HG03103 (cell line): ENCODE data around the gene TK1.
"Not testable (repeated sequence)": the region's sequence is repeated elsewhere in the genome, so short reads cannot be mapped to it uniquely, and the experiment has no call there.

Experiments used
- ATAC-seq: cut with Tn5 transposase; IDR thresholded peaks from one replicate; pipeline ENCODE4 v1.9.1; 2021; ENCODE audit warnings: low read depth; ENCODE audit not compliant: unreplicated experiment

Gene TK1

DNA sequence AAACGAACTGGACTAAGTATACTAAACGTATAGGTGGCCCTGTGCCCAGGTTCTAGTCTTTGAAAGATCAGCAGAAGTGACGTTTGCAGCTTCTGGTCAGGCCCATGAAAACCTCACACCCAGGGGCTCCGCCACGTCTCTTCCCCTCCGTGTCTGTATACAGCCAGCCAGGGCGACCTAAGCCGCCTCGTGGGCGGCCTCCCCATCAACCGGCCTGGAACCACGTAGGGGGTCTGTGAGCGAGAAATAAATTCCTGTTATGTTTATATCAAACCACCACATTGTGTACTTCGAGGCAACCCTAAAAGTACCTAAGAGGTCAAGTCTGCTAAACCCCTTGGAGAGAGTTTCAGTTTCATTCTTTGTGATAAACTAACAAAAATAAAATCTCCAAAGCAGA is 6.8 kb downstream of the TK1 start:
- ATAC-seq: no peak

- no peak for ATAC-seq
Observed at GRCh38 chr17:78179372-78179771, 7.5 kb downstream of the TK1 start.

GRCh38 chr17:78176548-78177025 is 10.3 kb downstream of the TK1 start:
- ATAC-seq: no peak

DNA sequence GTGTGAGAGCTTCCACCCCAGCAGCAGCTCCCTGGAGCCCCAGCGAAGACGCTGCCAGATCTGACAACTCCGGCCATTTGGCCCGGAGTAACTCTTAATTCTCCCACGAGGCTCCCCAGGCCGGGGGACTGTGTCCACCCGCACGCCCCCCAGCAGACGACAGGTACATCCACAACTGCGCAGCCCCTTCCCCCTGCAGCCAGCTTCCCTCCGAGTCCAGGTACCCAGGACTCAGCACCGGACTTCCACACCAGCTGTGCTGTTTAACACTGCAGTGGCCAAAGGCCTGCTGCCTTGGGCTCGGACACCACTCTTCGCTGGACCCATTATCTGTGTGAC is 11.2 kb downstream of the TK1 start:
- no peak for ATAC-seq

- no peak for ATAC-seq
Observed at GRCh38 chr17:78174870-78175642, 11.8 kb downstream of the TK1 start.

DNA sequence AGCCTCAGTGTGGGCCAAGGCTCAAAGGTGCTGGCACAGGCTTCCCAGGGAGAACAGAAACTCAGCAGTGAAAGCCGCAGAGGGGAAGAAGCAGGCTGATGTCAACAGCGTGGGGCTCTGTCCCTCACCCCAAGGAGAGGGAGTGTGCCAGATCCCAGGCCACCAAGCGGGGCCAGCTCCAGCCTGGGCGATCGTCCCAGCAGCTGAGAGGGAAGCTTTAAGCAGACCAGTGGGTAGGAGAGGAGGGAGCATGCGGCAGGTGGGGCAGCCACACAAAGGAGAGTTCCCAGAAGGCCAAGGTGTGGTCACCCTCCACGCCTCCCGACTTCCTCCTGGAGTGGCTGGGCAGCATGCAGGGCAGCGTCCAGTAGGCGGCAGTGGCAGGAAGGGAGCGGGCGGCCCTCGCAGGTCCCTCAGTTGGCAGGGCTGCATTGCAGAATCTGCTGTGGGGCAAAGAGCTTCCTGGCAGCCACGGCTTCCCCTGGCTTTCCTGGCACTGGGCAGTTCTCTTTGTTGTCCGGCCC is 12.4 kb downstream of the TK1 start:
- no peak for ATAC-seq

GRCh38 chr17:78173097-78173715 is 13.6 kb downstream of the TK1 start:
- ATAC-seq: no peak

DNA sequence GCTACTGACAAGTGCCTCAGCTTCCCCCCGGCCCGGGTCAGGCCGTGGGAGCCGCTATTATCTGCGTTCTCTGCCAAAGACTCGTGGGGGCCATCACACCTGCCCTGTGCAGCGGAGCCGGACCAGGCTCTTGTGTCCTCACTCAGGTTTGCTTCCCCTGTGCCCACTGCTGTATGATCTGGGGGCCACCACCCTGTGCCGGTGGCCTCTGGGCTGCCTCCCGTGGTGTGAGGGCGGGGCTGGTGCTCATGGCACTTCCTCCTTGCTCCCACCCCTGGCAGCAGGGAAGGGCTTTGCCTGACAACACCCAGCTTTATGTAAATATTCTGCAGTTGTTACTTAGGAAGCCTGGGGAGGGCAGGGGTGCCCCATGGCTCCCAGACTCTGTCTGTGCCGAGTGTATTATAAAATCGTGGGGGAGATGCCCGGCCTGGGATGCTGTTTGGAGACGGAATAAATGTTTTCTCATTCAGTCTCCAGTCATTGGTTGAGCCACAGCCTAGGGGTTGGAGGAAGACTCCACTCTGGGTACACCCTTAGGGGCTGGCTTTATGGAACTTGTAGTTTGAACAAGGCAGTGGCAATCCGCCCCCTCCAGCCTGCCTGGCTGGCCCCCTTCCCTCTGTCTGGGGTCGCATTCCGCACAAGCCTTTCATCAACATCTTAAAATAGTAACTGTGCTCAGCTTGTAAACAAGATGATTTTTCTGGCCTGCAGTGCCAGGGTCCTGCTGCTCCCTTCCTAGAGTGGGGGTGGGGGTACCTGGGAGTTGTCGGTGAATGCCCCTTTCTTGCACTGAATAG is 14.4 kb downstream of the TK1 start:
- ATAC-seq: no peak

DNA sequence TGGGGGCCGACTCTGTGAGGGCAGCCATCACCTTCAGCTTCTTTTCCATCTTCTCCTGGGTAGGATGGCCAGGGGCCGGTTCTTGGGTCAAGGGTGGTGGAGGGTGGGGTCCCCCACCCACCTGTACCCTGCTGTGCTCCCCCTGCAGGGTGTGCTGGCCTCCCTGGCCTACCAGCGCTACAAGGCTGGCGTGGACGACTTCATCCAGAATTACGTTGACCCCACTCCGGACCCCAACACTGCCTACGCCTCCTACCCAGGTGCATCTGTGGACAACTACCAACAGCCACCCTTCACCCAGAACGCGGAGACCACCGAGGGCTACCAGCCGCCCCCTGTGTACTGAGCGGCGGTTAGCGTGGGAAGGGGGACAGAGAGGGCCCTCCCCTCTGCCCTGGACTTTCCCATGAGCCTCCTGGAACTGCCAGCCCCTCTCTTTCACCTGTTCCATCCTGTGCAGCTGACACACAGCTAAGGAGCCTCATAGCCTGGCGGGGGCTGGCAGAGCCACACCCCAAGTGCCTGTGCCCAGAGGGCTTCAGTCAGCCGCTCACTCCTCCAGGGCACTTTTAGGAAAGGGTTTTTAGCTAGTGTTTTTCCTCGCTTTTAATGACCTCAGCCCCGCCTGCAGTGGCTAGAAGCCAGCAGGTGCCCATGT is 15.1 kb downstream of the TK1 start:
- ATAC-seq: not testable (repeated sequence)

DNA sequence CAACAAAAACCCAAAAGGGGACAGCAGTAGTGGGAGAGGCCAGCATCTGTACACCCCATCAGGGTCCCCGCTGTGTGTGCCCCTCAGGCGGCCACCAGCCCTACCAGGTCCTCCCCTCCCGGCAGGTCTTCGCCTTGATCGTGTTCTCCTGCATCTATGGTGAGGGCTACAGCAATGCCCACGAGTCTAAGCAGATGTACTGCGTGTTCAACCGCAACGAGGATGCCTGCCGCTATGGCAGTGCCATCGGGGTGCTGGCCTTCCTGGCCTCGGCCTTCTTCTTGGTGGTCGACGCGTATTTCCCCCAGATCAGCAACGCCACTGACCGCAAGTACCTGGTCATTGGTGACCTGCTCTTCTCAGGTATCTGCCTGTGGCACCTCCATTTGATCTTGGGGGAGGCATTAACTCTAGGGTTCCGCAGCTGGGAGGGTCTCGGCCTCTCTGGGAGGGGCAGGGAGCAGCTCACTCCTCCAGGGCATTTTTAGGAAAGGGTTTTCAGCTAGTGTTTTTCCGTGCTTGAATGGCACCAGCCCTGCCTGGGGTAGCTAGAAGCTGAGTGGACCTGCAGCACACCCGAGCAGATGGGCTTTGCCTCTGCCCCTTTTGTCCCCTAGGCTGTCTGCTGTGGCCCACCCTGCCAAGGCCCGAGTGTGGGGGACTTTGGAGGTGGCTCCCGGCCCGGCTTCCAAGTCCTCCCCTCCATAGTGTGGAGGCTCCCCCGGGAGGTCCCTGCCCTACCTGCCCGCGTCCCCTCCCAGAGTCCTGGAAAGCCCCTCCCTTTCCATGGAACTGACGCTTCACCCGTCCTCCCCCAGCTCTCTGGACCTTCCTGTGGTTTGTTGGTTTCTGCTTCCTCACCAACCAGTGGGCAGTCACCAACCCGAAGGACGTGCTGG is 15.9 kb downstream of the TK1 start:
- ATAC-seq: no peak

DNA sequence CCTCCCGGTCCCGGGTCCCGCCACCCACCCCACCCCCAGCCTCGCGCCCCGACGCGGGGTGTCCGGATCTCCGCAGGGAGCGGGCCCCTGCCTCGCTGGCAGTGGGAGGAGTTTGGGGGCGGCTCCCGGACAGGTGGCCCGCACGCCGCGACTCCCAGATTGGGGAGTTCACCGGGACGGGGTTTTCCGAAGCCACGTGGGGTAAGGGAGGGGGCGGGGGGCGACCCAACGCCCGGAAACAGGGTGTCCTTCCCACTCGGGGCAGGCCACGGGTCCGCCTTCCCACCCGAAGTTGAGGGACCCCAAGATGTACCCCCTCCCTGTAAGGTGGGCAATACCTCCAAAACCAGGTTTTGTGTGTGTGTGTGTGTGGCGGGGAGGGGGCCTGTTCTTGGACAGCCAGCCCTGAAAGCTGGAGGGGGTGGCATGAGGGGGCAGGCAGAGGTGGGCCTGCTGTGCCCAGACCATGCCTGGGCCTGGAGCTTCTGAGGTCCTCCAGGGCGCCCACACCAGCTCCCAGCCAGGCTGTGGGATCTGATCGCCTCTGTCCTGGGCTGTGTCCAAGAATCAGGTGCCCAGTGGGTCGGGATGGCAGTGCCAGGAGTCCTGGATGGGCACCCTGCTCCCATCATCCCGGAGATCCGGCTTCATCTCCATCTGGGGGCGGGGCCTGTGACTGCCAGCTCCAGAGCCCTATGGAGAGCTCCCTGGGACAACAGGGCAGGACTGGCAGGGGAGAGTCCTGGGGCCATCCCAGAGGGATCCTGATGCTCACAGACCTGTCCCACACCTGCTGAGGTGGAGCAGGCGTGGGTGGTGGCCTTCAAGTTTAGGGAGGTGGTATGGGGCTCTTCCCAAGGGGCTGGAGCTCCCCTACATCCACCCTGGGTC is 17.7 kb downstream of the TK1 start:
- ATAC-seq: no peak

- no peak for ATAC-seq
Observed at GRCh38 chr17:78168242-78168902, 18.5 kb downstream of the TK1 start, which contains the start of gene SYNGR2. SYNGR2 (plus strand) TSS chr17:78168581; CDS start chr17:78168617, 36 bp downstream.

GRCh38 chr17:78166416-78166815 is 20.4 kb downstream of the TK1 start:
- ATAC-seq: no peak

DNA sequence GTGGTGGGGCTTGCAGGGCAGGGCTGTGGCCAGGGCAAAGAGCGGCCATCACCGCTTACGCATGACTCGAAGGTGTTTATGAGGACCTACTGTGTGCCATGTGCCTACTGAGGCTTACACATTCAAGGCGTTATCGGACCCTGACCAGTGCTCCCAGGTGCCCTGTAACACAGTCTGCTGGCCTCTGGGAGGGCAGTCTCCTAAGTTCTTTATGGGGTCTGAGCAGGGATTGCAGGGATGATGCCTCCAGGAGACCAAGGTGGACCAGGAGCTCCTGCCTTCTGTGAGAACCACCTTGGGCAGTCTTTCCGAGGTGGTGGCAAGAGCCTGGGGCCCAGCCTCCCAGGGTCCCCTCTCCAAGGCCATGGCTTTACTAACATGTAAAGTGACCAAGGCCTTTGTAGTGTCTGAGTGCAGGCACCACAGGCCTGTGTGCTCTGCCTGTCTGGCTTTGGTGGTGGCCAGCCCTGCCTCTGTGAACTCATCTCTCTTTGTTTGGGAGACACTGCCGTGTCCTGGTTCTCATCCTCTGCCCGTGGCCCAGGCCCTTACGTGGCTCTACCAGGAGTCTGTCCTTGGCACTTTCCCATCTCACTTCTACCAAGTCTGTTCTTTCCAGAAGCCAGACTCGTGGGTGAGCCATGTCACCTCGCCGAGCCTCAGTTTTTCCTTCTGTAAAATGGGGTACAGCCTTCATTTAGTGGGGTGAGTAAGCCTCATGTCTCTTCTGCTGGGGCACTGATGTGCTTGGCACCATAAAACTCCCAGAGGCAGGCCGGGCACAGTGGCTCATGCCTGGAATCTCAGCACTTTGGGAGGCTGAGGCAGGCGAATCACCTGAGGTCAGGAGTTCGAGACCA is 21.9 kb downstream of the TK1 start:
- no peak for ATAC-seq

- no peak for ATAC-seq
Observed at GRCh38 chr17:78163881-78164747, 22.7 kb downstream of the TK1 start.

DNA sequence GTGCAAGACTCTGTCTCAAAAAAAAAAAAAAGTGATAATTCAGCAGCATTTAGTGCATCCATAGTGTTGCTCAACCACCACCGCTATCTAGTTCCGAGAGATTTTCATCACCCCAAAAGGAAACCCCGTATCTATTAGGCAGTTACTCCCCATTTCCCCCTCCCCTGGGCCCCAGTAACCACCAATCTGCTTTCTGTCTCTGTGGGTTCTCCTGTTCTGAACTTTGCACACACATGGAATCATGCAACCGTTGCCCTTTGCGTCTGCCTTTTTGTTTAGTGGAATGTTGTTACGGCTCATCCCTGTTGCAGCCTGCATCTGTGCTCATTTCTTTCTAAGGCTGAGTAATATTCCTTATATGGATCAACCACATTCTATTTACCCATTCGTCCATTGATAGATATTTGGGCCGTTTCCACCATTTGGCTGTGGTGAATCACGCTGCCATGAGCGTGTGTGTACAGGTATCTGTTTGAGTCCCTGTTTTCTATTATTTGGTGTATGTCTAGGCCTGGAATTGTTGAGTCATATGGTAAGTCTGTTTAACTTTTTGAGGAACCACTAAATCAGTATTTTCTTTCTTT is 27.2 kb downstream of the TK1 start:
- ATAC-seq: no peak
